ENCODE measurements around the gene MCM7.
"Not testable (repeated sequence)": the region's sequence is repeated elsewhere in the genome, so short reads cannot be mapped to it uniquely, and the experiment has no call there.

The MCM7 gene

DNA sequence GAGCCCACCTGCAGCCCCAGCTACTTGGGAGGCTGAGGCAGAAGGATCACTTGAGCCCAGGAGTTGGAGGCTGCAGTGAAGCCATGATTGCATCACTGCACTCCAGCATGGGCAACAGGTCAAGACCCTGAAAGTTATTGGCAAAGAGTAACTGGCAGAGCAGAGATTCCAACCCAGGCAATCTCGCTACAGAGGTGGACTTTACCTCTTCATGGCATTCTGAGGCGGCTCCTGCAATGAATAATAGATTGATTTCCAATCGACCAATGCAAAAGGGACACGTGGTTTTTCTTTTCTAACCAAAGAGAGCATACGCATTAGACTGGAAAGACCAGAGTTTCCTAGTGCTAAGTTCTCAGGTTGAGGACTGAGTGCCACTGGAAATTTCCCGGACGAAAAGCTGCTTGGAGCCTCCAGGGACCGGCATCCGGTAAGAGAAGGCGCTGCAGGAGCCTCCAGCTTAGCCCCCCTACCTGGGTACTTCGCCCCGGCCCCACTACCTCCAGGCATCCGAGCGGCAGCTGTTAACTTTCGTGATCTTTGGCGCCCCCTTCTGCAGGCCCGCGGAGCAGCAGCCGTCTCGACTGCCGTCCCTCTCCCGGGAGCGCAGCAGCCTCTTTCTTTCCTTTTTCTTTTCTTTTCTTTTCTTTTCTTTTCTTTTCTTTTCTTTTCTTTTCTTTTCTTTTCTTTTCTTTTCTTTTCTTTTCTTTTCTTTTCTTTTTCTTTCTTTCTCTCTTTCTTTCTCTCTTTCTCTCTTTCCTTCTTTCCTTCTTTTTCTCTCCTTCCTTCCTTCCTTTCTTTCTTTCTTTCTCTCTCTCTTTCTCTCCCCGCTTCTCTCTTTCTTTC lies 29.6 kb upstream of the MCM7 start:
- Histone ChIP-seq H3K27me3 (ENCODE audit: insufficient read depth, low read length, poor library complexity, severe bottlenecking) (no peaks in the 10 kb centered on the region), H3K9me3 (ENCODE audit: insufficient read depth, low read depth, low read length) (no peaks in the 10 kb centered on the region), H3K9ac (ENCODE audit: low read depth, low read length, poor library complexity, severe bottlenecking) (peak overlapping the region; percentile 35), H3F3A (ENCODE audit: low read depth) (no peaks in the 10 kb centered on the region), H3K4me3 (ENCODE audit: low read length, poor library complexity, severe bottlenecking) (peak overlapping the region; percentile 66), H3K4me1 (ENCODE audit: insufficient read depth, low read length, poor library complexity, severe bottlenecking) (peaks cover 12% of the 10 kb centered on the region), H2AFZ (ENCODE audit: low read length) (peak overlapping the region; percentile 89), H4K20me1 (ENCODE audit: insufficient read depth, low read length, poor library complexity, severe bottlenecking) (no peaks in the 10 kb centered on the region), H3K79me2 (ENCODE audit: insufficient read depth, low read length) (peaks cover 7% of the 10 kb centered on the region; the same call in 1 of the 2 replicates), H3K4me2 (ENCODE audit: low read depth, low read length, poor library complexity, severe bottlenecking) (peak overlapping the region; percentile 81), H3K36me3 (ENCODE audit: insufficient read depth, low read length) (no peaks in the 10 kb centered on the region), H3K9me2 (replicated peaks; ENCODE audit: low read depth, low read length) (no peaks in the 10 kb centered on the region)
- TF ChIP-seq, protein P1, sequence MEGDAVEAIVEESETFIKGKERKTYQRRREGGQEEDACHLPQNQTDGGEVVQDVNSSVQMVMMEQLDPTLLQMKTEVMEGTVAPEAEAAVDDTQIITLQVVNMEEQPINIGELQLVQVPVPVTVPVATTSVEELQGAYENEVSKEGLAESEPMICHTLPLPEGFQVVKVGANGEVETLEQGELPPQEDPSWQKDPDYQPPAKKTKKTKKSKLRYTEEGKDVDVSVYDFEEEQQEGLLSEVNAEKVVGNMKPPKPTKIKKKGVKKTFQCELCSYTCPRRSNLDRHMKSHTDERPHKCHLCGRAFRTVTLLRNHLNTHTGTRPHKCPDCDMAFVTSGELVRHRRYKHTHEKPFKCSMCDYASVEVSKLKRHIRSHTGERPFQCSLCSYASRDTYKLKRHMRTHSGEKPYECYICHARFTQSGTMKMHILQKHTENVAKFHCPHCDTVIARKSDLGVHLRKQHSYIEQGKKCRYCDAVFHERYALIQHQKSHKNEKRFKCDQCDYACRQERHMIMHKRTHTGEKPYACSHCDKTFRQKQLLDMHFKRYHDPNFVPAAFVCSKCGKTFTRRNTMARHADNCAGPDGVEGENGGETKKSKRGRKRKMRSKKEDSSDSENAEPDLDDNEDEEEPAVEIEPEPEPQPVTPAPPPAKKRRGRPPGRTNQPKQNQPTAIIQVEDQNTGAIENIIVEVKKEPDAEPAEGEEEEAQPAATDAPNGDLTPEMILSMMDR (conservative IDR thresholded peaks at IDR 0.05; ENCODE audit: low read length), result peak; percentile 76
- no peak for TF ChIP-seq EZH2phosphoT487 (IDR thresholded peaks at IDR 0.05; ENCODE audit: borderline replicate concordance)

DNA sequence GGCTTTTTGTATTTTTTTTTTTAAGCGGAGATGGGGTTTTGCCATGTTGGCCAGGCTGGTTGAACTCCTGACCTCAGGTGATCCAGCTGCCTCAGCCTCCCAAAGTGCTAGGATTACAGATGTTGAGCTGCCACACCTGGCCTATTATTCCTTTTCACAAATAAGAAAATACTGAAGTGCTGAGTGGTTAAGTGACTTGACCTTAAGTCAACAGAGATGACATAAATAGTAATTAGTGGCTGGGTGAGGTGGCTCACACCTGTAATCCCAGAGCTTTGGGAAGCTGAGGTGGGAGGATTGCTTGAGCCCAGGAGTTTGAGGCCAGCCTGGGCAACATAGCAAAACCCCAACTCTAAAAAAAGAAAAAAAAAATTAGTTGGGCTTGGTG lies 29.0 kb upstream of the MCM7 start:
- not testable (repeated sequence) for H3K36me3 ChIP-seq (ENCODE audit: insufficient read depth, low read length); H2AFZ ChIP-seq (ENCODE audit: low read length); H3K9ac ChIP-seq (ENCODE audit: low read depth, low read length, poor library complexity, severe bottlenecking); H3K4me2 ChIP-seq (ENCODE audit: low read depth, low read length, poor library complexity, severe bottlenecking); H3F3A ChIP-seq (ENCODE audit: low read depth); H3K9me3 ChIP-seq (ENCODE audit: insufficient read depth, low read depth, low read length); H3K9me2 ChIP-seq (replicated peaks; ENCODE audit: low read depth, low read length); H3K27me3 ChIP-seq (ENCODE audit: insufficient read depth, low read length, poor library complexity, severe bottlenecking); H3K4me3 ChIP-seq (ENCODE audit: low read length, poor library complexity, severe bottlenecking); H4K20me1 ChIP-seq (ENCODE audit: insufficient read depth, low read length, poor library complexity, severe bottlenecking)
- Histone ChIP-seq H3K79me2 (ENCODE audit: insufficient read depth, low read length) (peaks cover 13% of the 10 kb centered on the region), H3K4me1 (ENCODE audit: insufficient read depth, low read length, poor library complexity, severe bottlenecking) (peaks cover 17% of the 10 kb centered on the region)

DNA sequence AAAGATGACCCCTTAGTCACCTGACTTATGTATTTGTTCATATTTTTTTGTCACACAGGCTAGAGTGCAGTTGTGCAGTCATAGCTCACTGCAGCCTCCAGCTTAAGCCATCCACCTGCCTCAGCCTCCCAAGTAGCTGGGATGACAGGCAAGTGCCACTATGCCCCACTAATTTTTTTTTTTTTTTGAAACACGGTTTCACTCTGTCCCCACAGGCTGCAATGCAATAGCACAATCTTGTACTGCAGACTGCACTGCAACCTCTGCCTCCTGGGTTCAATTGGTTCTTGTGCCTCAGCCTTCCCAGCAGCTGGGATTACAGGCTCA lies 27.4 kb upstream of the MCM7 start:
- Histone ChIP-seq H2AFZ (ENCODE audit: low read length) (no peak overlapping the region), H3K36me3 (ENCODE audit: insufficient read depth, low read length) (no peaks in the 10 kb centered on the region), H3K4me2 (ENCODE audit: low read depth, low read length, poor library complexity, severe bottlenecking) (peak overlapping the region; percentile 98), H4K20me1 (ENCODE audit: insufficient read depth, low read length, poor library complexity, severe bottlenecking) (no peaks in the 10 kb centered on the region), H3K4me1 (ENCODE audit: insufficient read depth, low read length, poor library complexity, severe bottlenecking) (peaks cover 25% of the 10 kb centered on the region), H3K9me3 (ENCODE audit: insufficient read depth, low read depth, low read length) (no peaks in the 10 kb centered on the region), H3K27me3 (ENCODE audit: insufficient read depth, low read length, poor library complexity, severe bottlenecking) (no peaks in the 10 kb centered on the region), H3K79me2 (ENCODE audit: insufficient read depth, low read length) (peaks cover 25% of the 10 kb centered on the region), H3K9me2 (replicated peaks; ENCODE audit: low read depth, low read length) (no peaks in the 10 kb centered on the region), H3K9ac (ENCODE audit: low read depth, low read length, poor library complexity, severe bottlenecking) (peak overlapping the region; percentile 97), H3F3A (ENCODE audit: low read depth) (no peaks in the 10 kb centered on the region; the same call in 1 of the 2 replicates), H3K4me3 (ENCODE audit: low read length, poor library complexity, severe bottlenecking) (peak overlapping the region; percentile 95)
- no peak for TF ChIP-seq EZH2phosphoT487 (IDR thresholded peaks at IDR 0.05; ENCODE audit: borderline replicate concordance)
- TF ChIP-seq, protein P1 (conservative IDR thresholded peaks at IDR 0.05; ENCODE audit: low read length), result no peak
